GM23248 (cell line): ENCODE results near the gene EIF4E3. TPM values are rescaled to one million over a fixed set of nuclear protein-coding genes. Genes with fewer than 3 reads are reported as not detected.

Experiments
- DNase-seq: peaks from one replicate; pipeline ENCODE4 v3.0.0-alpha.2; 2015
- H2AFZ ChIP-seq: fragments of 200-600 bp; sonication (generic); 2 replicates; pipeline ENCODE4 v1.6.1; 2016; ENCODE audit warnings: antibody characterized with exemption
- H3F3A ChIP-seq: fragments of 200-600 bp; sonication (generic); 2 replicates; pipeline ENCODE4 v1.6.1; 2016; ENCODE audit warnings: mild to moderate bottlenecking, antibody characterized with exemption, mixed run types; ENCODE audit not compliant: insufficient read depth
- H3K27ac ChIP-seq: fragments of 200-600 bp; sonication (generic); 2 replicates; pipeline ENCODE4 v1.5.1; 2016; ENCODE audit warnings: mild to moderate bottlenecking
- H3K27me3 ChIP-seq: fragments of 200-600 bp; sonication (generic); replicated peaks from 2 replicates; pipeline ENCODE4 v1.6.1; 2016; ENCODE audit warnings: mild to moderate bottlenecking; ENCODE audit not compliant: insufficient read depth
- H3K36me3 ChIP-seq: fragments of 200-600 bp; sonication (generic); 2 replicates; pipeline ENCODE4 v1.6.1; 2016; ENCODE audit warnings: low read depth, mild to moderate bottlenecking
- H3K4me1 ChIP-seq: fragments of 200-600 bp; sonication (generic); 2 replicates; pipeline ENCODE4 v1.6.1; 2016; ENCODE audit warnings: mild to moderate bottlenecking; ENCODE audit not compliant: insufficient read depth
- H3K4me2 ChIP-seq: fragments of 200-600 bp; sonication (generic); one replicate; pipeline ENCODE4 v1.6.1; 2016; ENCODE audit warnings: mild to moderate bottlenecking; ENCODE audit not compliant: unreplicated experiment
- H3K4me3 ChIP-seq: fragments of 200-600 bp; sonication (generic); 2 replicates; pipeline ENCODE4 v1.5.1; 2016; ENCODE audit warnings: mild to moderate bottlenecking
- H3K79me2 ChIP-seq: fragments of 200-600 bp; sonication (generic); 2 replicates; pipeline ENCODE4 v1.6.1; 2016; ENCODE audit warnings: mild to moderate bottlenecking; ENCODE audit not compliant: insufficient read depth
- H3K9ac ChIP-seq: fragments of 200-600 bp; sonication (generic); 2 replicates; pipeline ENCODE4 v1.6.1; 2016; ENCODE audit warnings: mild to moderate bottlenecking
- H3K9me2 ChIP-seq: fragments of 200-600 bp; sonication (generic); 2 replicates; pipeline ENCODE4 v1.6.1; 2016; ENCODE audit warnings: mixed run types, mild to moderate bottlenecking, moderate library complexity; ENCODE audit not compliant: insufficient read depth
- H3K9me3 ChIP-seq: fragments of 200-600 bp; sonication (generic); one replicate; pipeline ENCODE4 v1.6.1; 2017; ENCODE audit warnings: low read depth
- H4K20me1 ChIP-seq: fragments of 200-600 bp; sonication (generic); 2 replicates; pipeline ENCODE4 v1.6.0; 2016; ENCODE audit not compliant: insufficient read depth
- EZH2 ChIP-seq: fragments of 200-600 bp; sonication (generic); IDR thresholded peaks from 2 replicates; pipeline ENCODE4 v1.6.1; 2018; ENCODE audit warnings: antibody characterized with exemption, mild to moderate bottlenecking; ENCODE audit not compliant: insufficient read depth, poor library complexity, severe bottlenecking
- EZH2phosphoT487 ChIP-seq: fragments of 200-600 bp; sonication (generic); IDR thresholded peaks from 2 replicates; pipeline ENCODE4 v1.6.1; 2018; ENCODE audit warnings: antibody characterized with exemption, moderate library complexity, mild to moderate bottlenecking, low read depth; ENCODE audit not compliant: insufficient read depth
- WGBS, 2 experiments: methylation state at CpG; one replicate each; pipeline ENCODE4 v1.1.6; 2015 to 2017; ENCODE audit warnings: low lambda C conversion rate in 2 of 2, low coverage in 1 of 2; ENCODE audit errors: missing lambda C conversion rate in 2 of 2; 5-methylcytosine and 5-hydroxymethylcytosine counted together
- in situ Hi-C: fragments of 300-500 bp; cut with MboI; formaldehyde crosslinking; loops from 2 replicates; pipeline ENCODE4 v1.15.0; 2020
- polyA plus RNA-seq: library from polyadenylated mRNA; unstranded; fragments of >200 nt; fragmentation: Nextera tagmentation; extraction: Ambion mirVana; gene quantifications from 2 replicates; pipeline ENCODE4 v1.2.1, GENCODE V29; 2016
- total RNA-seq: library from RNA; depleted of rRNA; stranded (reverse); fragments of >200 nt; shearing (Covaris generic); gene quantifications from 2 replicates; pipeline ENCODE4 v1.2.3, GENCODE V29; 2014

The EIF4E3 gene
- total and polyA plus RNA-seq, 2 experiments from 2014 or later, result 1.1 TPM

GRCh38 chr3:71753701-71754609 is 28.8 kb upstream of the EIF4E3 start, which contains the start of gene GPR27:
Gene GPR27, plus strand, starts transcription at chr3:71753855. Its CDS starts 195 bp downstream, at chr3:71754050.
- Histone ChIP-seq H4K20me1 (no peaks in the 10 kb centered on the region), H3K4me1 (no peaks in the 10 kb centered on the region), H3K9me3 (no peaks in the 10 kb centered on the region), H3K36me3 (no peaks in the 10 kb centered on the region), H3F3A (no peaks in the 10 kb centered on the region), H3K4me2 (no peak within 1 kb of the TSS), H3K9ac (no peak within 1 kb of the TSS), H3K4me3 (peak within 1 kb of the TSS; percentile 42), H3K79me2 (no peaks in the 10 kb centered on the region), H3K27ac (no peak within 1 kb of the TSS), H3K27me3 (peaks cover 59% of the 10 kb centered on the region), H3K9me2 (no peaks in the 10 kb centered on the region), H2AFZ (no peak within 1 kb of the TSS)
- DNase-seq, result peak; percentile 56
- TF ChIP-seq EZH2phosphoT487 (no peak), EZH2 (no peak)
- in situ Hi-C loops, result no loop called here
- 4% methylated on average over 81 to 105 of the region's 131 CpGs for WGBS, 2 experiments

- 19 to 23% methylated on average over 49 to 56 of the region's 68 CpGs for WGBS, 2 experiments
Measured at GRCh38 chr3:71752831-71753700, 27.9 kb upstream of the EIF4E3 start.

GRCh38 chr3:71751602-71752001 is 26.4 kb upstream of the EIF4E3 start:
- Histone ChIP-seq H3K36me3 (no peaks in the 10 kb centered on the region), H3K9me3 (no peaks in the 10 kb centered on the region), H3K4me1 (no peaks in the 10 kb centered on the region), H3F3A (no peaks in the 10 kb centered on the region), H3K9ac (no peak overlapping the region), H3K4me3 (no peak overlapping the region), H3K79me2 (no peaks in the 10 kb centered on the region), H3K9me2 (no peaks in the 10 kb centered on the region), H3K4me2 (no peak overlapping the region), H2AFZ (no peak overlapping the region), H3K27me3 (peaks cover 63% of the 10 kb centered on the region), H3K27ac (no peak overlapping the region), H4K20me1 (no peaks in the 10 kb centered on the region)
- in situ Hi-C loops, result no loop called here
- no peak for DNase-seq
- WGBS, 2 experiments, result 71 to 77% methylated on average over 4 of the region's 4 CpGs
- TF ChIP-seq EZH2 (no peak), EZH2phosphoT487 (no peak)

More at GRCh38 chr3:71752831-71753700, 27.9 kb upstream of the EIF4E3 start:
- Histone ChIP-seq H3K9me2 (no peaks in the 10 kb centered on the region), H3K4me2 (no peak overlapping the region), H3K27me3 (peaks cover 63% of the 10 kb centered on the region), H3K36me3 (no peaks in the 10 kb centered on the region), H2AFZ (no peak overlapping the region), H3K4me3 (no peak overlapping the region), H3K27ac (no peak overlapping the region), H3K9me3 (no peaks in the 10 kb centered on the region), H3K79me2 (no peaks in the 10 kb centered on the region), H3K4me1 (no peaks in the 10 kb centered on the region), H3F3A (no peaks in the 10 kb centered on the region), H4K20me1 (no peaks in the 10 kb centered on the region), H3K9ac (no peak overlapping the region)
- no peak for TF ChIP-seq EZH2phosphoT487
- TF ChIP-seq EZH2, result peak; percentile 73
- in situ Hi-C loops, result no loop called here
- no peak for DNase-seq

- Histone ChIP-seq H3K27ac (no peak overlapping the region), H3F3A (no peaks in the 10 kb centered on the region), H3K9ac (no peak overlapping the region), H3K4me1 (no peaks in the 10 kb centered on the region), H3K9me3 (peaks cover 16% of the 10 kb centered on the region), H2AFZ (no peak overlapping the region), H3K79me2 (no peaks in the 10 kb centered on the region), H3K9me2 (no peaks in the 10 kb centered on the region), H3K27me3 (peaks cover 12% of the 10 kb centered on the region; the same call in 1 of the 2 replicates), H3K36me3 (no peaks in the 10 kb centered on the region), H3K4me3 (no peak overlapping the region), H3K4me2 (no peak overlapping the region), H4K20me1 (no peaks in the 10 kb centered on the region)
- WGBS, 2 experiments, result 31 to 38% methylated on average over 3 of the region's 3 CpGs
- no peak for DNase-seq
- TF ChIP-seq EZH2, result no peak
- no peak for TF ChIP-seq EZH2phosphoT487
- in situ Hi-C loops, result no loop called here
Measured at GRCh38 chr3:71744738-71745137, 19.5 kb upstream of the EIF4E3 start.
